Measurements from ENCODE around the gene MAPK10. TPM values are rescaled to one million over a fixed set of nuclear protein-coding genes. Genes with fewer than 3 reads are reported as not detected.

Gene MAPK10
- total RNA-seq, 2 experiments from 2014 or later = not detected

DNA sequence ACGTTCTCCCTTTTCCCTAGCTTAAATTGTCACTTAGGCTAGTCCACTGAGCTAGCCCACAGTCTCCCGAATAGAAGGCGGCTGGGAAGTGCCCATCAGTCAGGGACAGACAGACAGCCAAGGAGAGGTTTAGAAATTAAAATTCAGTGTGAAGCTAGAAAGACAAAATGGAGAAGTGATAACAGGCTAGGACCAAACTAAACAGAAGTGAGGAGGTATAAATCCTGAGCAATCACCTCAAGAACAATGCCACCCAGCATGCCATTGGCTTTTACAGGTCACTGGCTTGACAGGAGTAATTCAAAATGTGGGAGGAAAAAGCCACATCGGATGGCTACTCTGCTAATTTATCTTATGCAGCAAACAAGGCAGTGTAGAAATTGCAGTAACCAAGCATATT lies 138.9 kb downstream of the MAPK10 start:
- H3K36me3 Mint-ChIP-seq (ENCODE audit: low read depth) = no peaks in the 10 kb centered on the region
- POLR2A ChIA-PET = no interaction called here
- CTCF ChIA-PET = no interaction called here
- H3K27me3 Mint-ChIP-seq = no peaks in the 10 kb centered on the region
- DNase-seq (no peak), ATAC-seq (no peak)
- H3K9me3 Mint-ChIP-seq = no peaks in the 10 kb centered on the region
- no peak overlapping the region for H3K4me3 Mint-ChIP-seq
- intact Hi-C loops (cut with micrococcal nuclease) = no loop called here
- H3K27ac Mint-ChIP-seq = no peak overlapping the region
- no peaks in the 10 kb centered on the region for H3K4me1 Mint-ChIP-seq (ENCODE audit: low read depth)
- TF ChIP-seq, protein P1, sequence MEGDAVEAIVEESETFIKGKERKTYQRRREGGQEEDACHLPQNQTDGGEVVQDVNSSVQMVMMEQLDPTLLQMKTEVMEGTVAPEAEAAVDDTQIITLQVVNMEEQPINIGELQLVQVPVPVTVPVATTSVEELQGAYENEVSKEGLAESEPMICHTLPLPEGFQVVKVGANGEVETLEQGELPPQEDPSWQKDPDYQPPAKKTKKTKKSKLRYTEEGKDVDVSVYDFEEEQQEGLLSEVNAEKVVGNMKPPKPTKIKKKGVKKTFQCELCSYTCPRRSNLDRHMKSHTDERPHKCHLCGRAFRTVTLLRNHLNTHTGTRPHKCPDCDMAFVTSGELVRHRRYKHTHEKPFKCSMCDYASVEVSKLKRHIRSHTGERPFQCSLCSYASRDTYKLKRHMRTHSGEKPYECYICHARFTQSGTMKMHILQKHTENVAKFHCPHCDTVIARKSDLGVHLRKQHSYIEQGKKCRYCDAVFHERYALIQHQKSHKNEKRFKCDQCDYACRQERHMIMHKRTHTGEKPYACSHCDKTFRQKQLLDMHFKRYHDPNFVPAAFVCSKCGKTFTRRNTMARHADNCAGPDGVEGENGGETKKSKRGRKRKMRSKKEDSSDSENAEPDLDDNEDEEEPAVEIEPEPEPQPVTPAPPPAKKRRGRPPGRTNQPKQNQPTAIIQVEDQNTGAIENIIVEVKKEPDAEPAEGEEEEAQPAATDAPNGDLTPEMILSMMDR (IDR thresholded peaks at IDR 0.05) = no peak

DNA sequence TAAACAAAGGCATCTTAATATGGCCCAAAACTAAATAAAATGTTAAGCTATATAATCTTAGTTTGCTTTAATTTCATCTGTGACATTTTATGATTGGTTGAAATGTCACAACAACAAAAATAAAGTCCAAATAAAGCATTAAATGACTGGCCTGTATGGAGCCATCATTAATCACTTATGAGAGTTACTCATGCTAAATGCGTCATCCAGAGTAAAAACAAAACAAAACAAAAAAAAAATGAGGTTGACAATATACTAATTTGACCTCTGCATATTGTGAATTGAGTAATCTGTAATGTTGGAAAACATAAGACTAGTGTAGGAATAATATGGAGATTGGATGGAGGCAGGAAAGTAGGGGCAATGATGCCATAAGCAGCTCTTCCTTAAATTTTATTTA lies 139.7 kb downstream of the MAPK10 start:
- Mint-ChIP-seq H3K36me3 (ENCODE audit: low read depth) (no peaks in the 10 kb centered on the region), H3K4me1 (ENCODE audit: low read depth) (no peaks in the 10 kb centered on the region), H3K4me3 (no peak overlapping the region), H3K27ac (no peak overlapping the region), H3K27me3 (no peaks in the 10 kb centered on the region), H3K9me3 (peaks cover 1% of the 10 kb centered on the region)
- DNase-seq (no peak), ATAC-seq (no peak)
- CTCF ChIA-PET = no interaction called here
- POLR2A ChIA-PET = interaction anchor here (0.8 kb wide), 1 partner anchor 1583 kb away, joined by 3 read pairs; no protein-coding TSS in a partner anchor
- intact Hi-C loops (cut with micrococcal nuclease) = no loop called here
- TF ChIP-seq, protein P1 (IDR thresholded peaks at IDR 0.05) = no peak

DNA sequence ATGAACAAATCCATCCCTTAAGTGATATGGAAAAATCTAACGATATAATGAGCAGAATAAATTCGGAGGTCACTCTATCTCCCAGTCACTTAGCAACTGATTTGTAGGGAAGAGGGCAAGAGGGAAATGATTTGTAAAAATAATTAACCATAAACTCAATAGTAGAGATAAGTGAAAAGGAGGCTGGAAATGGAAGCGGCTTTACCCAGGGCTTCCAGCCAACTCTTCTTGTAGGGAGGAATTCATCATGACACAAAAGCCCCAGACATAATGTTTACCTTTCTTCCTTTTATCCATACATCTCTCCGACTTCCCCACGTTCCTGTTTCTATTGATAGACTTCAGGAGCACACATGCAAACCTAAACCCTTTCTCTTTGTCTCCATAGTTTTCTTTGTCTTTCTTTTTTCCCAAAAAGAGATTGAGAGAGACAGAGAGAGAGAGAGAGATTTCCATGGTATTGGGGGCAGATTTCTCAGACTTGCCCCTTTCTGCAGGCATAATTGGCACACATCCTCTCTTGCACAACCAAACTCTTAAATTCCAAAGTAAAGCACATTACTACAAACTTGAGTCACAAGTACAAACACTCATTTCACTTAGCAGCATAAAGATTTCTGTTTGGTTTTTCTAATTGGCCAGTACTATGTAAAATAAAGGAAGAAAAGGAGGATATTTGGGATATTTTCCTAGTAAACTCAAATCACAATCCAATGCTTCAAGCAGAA lies 140.9 kb downstream of the MAPK10 start:
- Mint-ChIP-seq H3K4me1 (ENCODE audit: low read depth) (no peaks in the 10 kb centered on the region), H3K36me3 (ENCODE audit: low read depth) (no peaks in the 10 kb centered on the region), H3K9me3 (peaks cover 6% of the 10 kb centered on the region), H3K27me3 (no peaks in the 10 kb centered on the region), H3K27ac (no peak overlapping the region), H3K4me3 (no peak overlapping the region)
- CTCF ChIA-PET = no interaction called here
- ATAC-seq = no peak
- intact Hi-C loops (cut with micrococcal nuclease) = no loop called here
- TF ChIP-seq, protein P1 (IDR thresholded peaks at IDR 0.05) = no peak
- POLR2A ChIA-PET = no interaction called here
- no peak for DNase-seq

DNA sequence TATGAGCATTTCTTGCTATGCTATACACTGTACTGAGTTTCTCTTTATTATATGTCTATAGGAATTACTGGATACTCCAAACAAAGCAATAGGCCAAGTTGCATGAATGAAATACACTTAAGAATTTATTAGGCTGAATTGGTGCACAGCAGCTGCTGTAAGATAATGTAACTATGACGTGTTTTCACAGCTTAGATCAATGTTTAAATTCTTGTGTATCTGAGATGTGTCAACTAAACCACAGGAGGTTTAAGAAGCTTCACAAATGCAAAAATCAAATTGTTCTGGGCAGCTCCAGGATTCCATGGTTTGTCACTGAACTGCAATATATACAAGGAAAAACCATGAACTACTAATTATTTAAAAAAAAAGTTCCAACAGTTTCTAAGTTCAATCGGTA lies 156.7 kb downstream of the MAPK10 start:
- H3K4me3 Mint-ChIP-seq = no peak overlapping the region

DNA sequence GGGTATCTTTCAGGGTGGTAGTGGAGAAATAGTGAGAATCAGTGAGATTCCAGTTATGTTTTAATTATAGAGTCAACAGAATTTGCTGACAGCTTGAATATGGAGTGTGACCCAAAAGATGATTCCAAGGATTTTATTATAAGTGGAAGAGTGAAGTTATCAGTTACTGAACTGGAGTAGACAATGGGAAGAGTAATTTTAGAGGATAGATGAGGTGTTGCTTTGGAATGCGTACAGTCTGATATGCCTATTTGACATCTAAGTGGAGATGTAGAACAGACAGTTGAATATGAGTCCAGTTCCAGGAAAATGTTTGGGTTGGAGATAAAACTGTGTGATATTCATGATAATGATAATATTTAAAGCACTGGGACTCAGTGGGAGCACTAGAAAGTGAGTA lies 174.2 kb downstream of the MAPK10 start:
- CTCF ChIA-PET = no interaction called here

More for the DNA sequence above, 156.7 kb downstream of the MAPK10 start:
- intact Hi-C loops (cut with micrococcal nuclease) = no loop called here
- no peaks in the 10 kb centered on the region for H3K4me1 Mint-ChIP-seq (ENCODE audit: low read depth)
- ChIA-PET CTCF (no interaction called here), POLR2A (no interaction called here)
- H3K9me3 Mint-ChIP-seq = no peaks in the 10 kb centered on the region
- DNase-seq (no peak), ATAC-seq (no peak)
- no peak overlapping the region for H3K27ac Mint-ChIP-seq
- H3K36me3 Mint-ChIP-seq (ENCODE audit: low read depth) = no peaks in the 10 kb centered on the region
- H3K27me3 Mint-ChIP-seq = no peaks in the 10 kb centered on the region
- TF ChIP-seq, protein P1 (IDR thresholded peaks at IDR 0.05) = no peak

More for the DNA sequence above, 174.2 kb downstream of the MAPK10 start:
- Mint-ChIP-seq H3K27ac (no peak overlapping the region), H3K4me3 (no peak overlapping the region), H3K9me3 (peaks cover 10% of the 10 kb centered on the region), H3K27me3 (no peaks in the 10 kb centered on the region), H3K36me3 (ENCODE audit: low read depth) (no peaks in the 10 kb centered on the region), H3K4me1 (ENCODE audit: low read depth) (no peaks in the 10 kb centered on the region)
- TF ChIP-seq, protein P1 (IDR thresholded peaks at IDR 0.05) = no peak
- no peak for DNase-seq
- POLR2A ChIA-PET = no interaction called here
- ATAC-seq = no peak
- intact Hi-C loops (cut with micrococcal nuclease) = no loop called here

Measured in activated CD8-positive, alpha-beta T cell treated with anti-CD3 and anti-CD28 coated beads for 36 hours (primary cell).